OCI-LY3 (cell line): ENCODE measurements around the gene GLTP.
"Not testable (repeated sequence)": the region's sequence is repeated elsewhere in the genome, so short reads cannot be mapped to it uniquely, and the experiment has no call there.

Experiments
- H2AFZ ChIP-seq: fragments of 200-600, 300-600 bp; shearing (Covaris generic); 2 replicates; pipeline ENCODE4 v1.6.0; 2014; ENCODE audit warnings: antibody characterized with exemption, low read depth, low read length
- H3K27ac ChIP-seq: fragments of 200-600, 300-600 bp; sonication (generic); 2 replicates; pipeline ENCODE4 v1.5.1; 2014; ENCODE audit warnings: mild to moderate bottlenecking, low read length, moderate library complexity, mixed read lengths
- H3K27me3 ChIP-seq: fragments of 200-600, 300-600 bp; sonication (generic); 2 replicates; pipeline ENCODE4 v1.6.1; 2014; ENCODE audit warnings: low read depth, low read length, mixed read lengths
- H3K36me3 ChIP-seq: fragments of 200-600, 300-600 bp; sonication (generic); replicated peaks from 2 replicates; pipeline ENCODE3; 2014; ENCODE audit warnings: low read depth, low read length, mixed read lengths
- H3K4me1 ChIP-seq: fragments of 300-600, 200-600 bp; sonication (generic); 2 replicates; pipeline ENCODE4 v1.6.1; 2014; ENCODE audit warnings: low read length, mixed read lengths
- H3K4me2 ChIP-seq: fragments of 200-600, 300-600 bp; sonication (generic); 2 replicates; pipeline ENCODE4 v1.6.1; 2014; ENCODE audit warnings: low read length, mixed read lengths
- H3K4me3 ChIP-seq: fragments of 300-600, 200-600 bp; sonication (generic); 2 replicates; pipeline ENCODE4 v1.5.1; 2014; ENCODE audit warnings: antibody characterized with exemption, mild to moderate bottlenecking, low read length, moderate library complexity
- H3K79me2 ChIP-seq: fragments of 300-600, 200-600 bp; shearing (Covaris generic); 2 replicates; pipeline ENCODE4 v1.6.1; 2014; ENCODE audit warnings: mild to moderate bottlenecking, low read length, mixed read lengths
- H3K9ac ChIP-seq: fragments of 300-600, 200-600 bp; shearing (Covaris generic); 2 replicates; pipeline ENCODE4 v1.6.0; 2014; ENCODE audit warnings: mild to moderate bottlenecking, low read length, moderate library complexity
- H3K9me3 ChIP-seq: fragments of 200-600, 300-600 bp; shearing (Covaris generic); 2 replicates; pipeline ENCODE4 v1.6.1; 2014; ENCODE audit warnings: low read length, mixed read lengths; ENCODE audit not compliant: insufficient read depth
- H4K20me1 ChIP-seq: fragments of 200-600, 300-600 bp; sonication (generic); 2 replicates; pipeline ENCODE4 v1.6.1; 2016; ENCODE audit warnings: low read length, mixed read lengths; ENCODE audit not compliant: insufficient read depth
- EZH2phosphoT487 ChIP-seq: fragments of 200-600 bp; shearing (Covaris generic); IDR thresholded peaks from 2 replicates; pipeline ENCODE4 v1.6.1; 2018; ENCODE audit warnings: antibody characterized with exemption, mixed run types, low read depth
- TF ChIP-seq, protein P1 (sequence below): fragments of 200-600, 300-600 bp; sonication (generic); IDR thresholded peaks from 2 replicates; pipeline ENCODE4 v1.5.1; 2014; ENCODE audit warnings: antibody characterized with exemption, low read length, low read depth

GLTP gene

DNA sequence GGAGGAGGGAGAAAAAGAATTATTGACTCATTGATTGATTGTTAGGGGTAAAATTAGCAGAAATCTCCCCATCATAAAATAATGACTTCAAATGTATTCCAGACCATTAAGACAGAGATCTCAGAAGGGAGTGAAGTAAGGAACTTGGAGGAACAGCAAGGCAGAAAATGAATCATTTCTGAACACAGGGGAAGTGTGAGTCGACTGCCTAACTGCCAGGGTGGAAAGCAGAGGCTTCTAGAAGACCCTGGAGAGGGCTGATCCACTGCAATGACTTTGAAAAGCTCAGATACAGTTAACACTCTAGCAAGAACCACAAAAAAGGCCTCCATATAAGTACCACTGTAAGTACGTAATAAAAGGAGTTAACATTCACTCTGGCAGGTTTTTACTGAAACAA lies 9.7 kb downstream of the GLTP start:
- Histone ChIP-seq H2AFZ (no peak overlapping the region), H3K9me3 (no peaks in the 10 kb centered on the region), H3K36me3 (no peaks in the 10 kb centered on the region), H3K4me2 (peak overlapping the region; percentile 20), H4K20me1 (no peaks in the 10 kb centered on the region), H3K27me3 (no peaks in the 10 kb centered on the region; the same call in 1 of the 2 replicates), H3K27ac (no peak overlapping the region), H3K4me3 (no peak overlapping the region), H3K79me2 (no peaks in the 10 kb centered on the region), H3K9ac (no peak overlapping the region), H3K4me1 (peaks cover 18% of the 10 kb centered on the region)
- TF ChIP-seq, protein P1, sequence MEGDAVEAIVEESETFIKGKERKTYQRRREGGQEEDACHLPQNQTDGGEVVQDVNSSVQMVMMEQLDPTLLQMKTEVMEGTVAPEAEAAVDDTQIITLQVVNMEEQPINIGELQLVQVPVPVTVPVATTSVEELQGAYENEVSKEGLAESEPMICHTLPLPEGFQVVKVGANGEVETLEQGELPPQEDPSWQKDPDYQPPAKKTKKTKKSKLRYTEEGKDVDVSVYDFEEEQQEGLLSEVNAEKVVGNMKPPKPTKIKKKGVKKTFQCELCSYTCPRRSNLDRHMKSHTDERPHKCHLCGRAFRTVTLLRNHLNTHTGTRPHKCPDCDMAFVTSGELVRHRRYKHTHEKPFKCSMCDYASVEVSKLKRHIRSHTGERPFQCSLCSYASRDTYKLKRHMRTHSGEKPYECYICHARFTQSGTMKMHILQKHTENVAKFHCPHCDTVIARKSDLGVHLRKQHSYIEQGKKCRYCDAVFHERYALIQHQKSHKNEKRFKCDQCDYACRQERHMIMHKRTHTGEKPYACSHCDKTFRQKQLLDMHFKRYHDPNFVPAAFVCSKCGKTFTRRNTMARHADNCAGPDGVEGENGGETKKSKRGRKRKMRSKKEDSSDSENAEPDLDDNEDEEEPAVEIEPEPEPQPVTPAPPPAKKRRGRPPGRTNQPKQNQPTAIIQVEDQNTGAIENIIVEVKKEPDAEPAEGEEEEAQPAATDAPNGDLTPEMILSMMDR = no peak
- no peak for TF ChIP-seq EZH2phosphoT487

DNA sequence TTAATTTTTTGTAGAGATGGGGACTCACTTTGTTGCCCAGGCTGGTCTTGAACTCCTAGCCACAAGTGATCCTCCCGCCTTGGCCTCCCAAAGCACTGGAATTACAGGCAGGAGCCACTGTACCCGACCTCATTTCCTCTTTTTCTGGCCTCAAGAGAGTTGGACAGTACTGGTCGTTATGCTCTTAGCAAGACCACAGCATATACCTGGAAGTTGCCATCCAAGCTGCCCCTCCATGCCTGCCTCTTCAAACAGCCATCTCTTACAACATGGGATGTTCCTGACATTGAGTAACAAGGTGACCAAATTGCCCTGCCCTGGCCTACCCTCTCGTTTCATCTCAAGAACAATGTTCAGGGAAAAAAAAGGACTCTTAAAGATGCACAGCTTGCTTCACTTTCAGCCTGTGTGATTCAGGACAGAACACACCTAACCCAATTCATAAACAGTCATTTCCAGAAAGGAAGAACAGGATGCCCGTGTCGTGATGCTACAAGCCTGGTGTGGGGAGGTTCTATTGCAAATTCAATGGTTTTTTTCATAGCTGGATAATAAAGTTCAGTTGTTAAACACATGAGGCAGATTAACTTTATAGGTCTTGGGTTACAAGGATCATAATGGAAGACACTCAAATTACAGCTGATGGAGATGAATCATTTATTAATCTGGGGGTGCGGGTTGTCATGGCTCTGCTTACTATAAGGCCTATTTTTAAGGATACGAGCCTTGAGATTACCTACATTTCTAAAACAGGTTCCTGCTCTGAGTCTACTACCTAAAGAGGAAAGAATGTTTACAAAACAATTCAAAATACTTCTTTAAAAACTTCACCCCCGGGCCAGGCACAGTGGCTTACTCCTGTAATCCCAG lies 11.9 kb downstream of the GLTP start:
- H3K27me3 ChIP-seq = no peaks in the 10 kb centered on the region
- TF ChIP-seq, protein P1 = no peak
- no peak for TF ChIP-seq EZH2phosphoT487

DNA sequence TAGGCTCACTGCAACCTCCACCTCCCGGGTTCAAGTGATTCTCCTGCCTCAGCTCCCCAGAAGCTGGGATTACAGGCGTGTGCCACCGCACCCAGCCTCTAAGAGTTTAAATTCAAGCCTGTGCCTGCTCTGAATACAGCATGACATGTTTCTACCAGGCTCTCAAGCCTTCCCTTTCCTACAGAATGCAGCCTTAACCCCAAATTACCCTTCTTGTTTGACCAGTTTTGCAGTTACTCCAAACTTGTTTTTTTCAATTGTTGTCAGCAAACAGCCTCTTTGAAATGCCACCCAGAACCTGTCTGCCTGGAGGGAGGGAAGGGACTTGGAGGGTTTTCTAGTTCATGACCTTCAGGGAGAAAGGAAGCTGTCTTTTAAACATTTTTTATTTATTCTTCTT lies 15.4 kb downstream of the GLTP start:
- Histone ChIP-seq H3K9me3 (no peaks in the 10 kb centered on the region), H3K4me2 (no peak overlapping the region), H4K20me1 (no peaks in the 10 kb centered on the region), H3K27ac (no peak overlapping the region), H3K4me1 (peaks cover 7% of the 10 kb centered on the region), H2AFZ (no peak overlapping the region), H3K79me2 (no peaks in the 10 kb centered on the region), H3K36me3 (no peaks in the 10 kb centered on the region), H3K27me3 (no peaks in the 10 kb centered on the region), H3K9ac (no peak overlapping the region), H3K4me3 (no peak overlapping the region)
- TF ChIP-seq, protein P1 = no peak
- TF ChIP-seq EZH2phosphoT487 = no peak

More for the DNA sequence above, 11.9 kb downstream of the GLTP start:
- Histone ChIP-seq H3K79me2 (no peaks in the 10 kb centered on the region), H3K4me2 (no peak overlapping the region), H3K27ac (no peak overlapping the region), H2AFZ (no peak overlapping the region), H4K20me1 (no peaks in the 10 kb centered on the region), H3K4me3 (no peak overlapping the region), H3K36me3 (no peaks in the 10 kb centered on the region), H3K9me3 (no peaks in the 10 kb centered on the region), H3K9ac (no peak overlapping the region), H3K4me1 (peaks cover 14% of the 10 kb centered on the region)

DNA sequence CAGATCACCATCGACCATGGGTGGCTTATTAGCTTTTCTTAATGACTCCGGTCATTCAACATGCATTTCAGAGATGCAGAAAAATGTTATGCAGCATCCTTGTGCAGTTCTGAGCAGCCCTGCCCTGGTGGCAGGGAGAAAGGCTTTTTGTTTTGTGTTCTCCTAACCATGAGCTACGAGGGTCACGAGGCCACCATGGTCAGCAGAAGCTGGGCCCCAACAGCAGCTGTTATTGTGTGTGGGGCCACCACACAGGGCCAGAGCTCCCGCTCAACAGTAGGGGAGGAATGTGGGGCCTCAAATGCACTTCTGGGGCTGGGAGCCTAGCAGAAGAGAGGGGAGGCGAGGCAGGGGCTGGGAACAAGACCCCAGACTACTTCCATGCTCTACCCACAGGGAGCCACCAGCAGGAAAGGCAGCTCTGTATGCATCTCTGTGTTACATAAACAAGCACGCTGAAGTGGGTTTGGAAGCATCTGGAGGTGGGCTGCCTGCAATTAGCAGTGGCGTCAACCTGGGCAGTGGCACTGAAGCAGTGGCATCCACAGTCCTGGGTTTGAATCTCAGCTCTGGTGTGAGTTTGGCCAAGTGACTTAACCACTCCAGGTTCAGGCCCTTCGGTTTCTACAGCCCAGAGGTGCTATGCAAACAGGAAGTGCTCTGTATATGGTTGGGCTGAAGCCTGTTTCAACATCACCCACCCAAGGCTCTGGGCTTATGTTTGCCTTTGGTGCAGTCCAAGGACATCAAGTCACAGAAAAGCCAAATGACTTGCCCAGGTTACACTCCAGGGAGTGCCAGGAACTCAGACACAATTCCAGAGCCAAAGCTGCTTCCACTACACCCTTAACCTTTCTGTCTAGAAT lies 16.3 kb downstream of the GLTP start:
- H3K27ac ChIP-seq = no peak overlapping the region
- no peak overlapping the region for H3K4me3 ChIP-seq
- no peaks in the 10 kb centered on the region for H3K9me3 ChIP-seq
- no peak overlapping the region for H2AFZ ChIP-seq
- no peaks in the 10 kb centered on the region for H3K79me2 ChIP-seq
- H3K9ac ChIP-seq = no peak overlapping the region
- no peak overlapping the region for H3K4me2 ChIP-seq
- H4K20me1 ChIP-seq = no peaks in the 10 kb centered on the region
- H3K36me3 ChIP-seq = no peaks in the 10 kb centered on the region
- no peaks in the 10 kb centered on the region for H3K27me3 ChIP-seq
- H3K4me1 ChIP-seq = peaks cover 7% of the 10 kb centered on the region
- TF ChIP-seq EZH2phosphoT487 = no peak
- TF ChIP-seq, protein P1 = no peak

DNA sequence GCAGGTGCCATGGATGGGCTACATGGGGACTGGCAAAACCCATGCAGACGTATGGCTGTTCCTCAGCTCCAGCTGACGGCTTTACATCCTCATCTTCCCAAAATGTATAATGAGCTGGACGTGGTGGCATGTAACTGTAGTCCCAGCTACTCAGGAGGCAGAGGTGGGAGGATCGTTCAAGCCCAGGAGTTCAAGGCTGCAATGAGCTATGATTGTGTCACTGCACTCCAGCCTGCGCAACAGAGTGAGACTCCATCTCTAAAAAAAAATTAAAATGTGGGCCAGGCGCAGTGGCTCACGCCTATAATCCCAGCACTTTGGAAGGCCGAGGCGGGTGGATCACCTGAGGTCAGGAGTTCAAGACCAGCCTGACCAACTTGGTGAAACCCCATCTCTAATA lies 17.9 kb downstream of the GLTP start:
- H3K79me2 ChIP-seq, H3K27me3 ChIP-seq, H3K36me3 ChIP-seq, H4K20me1 ChIP-seq, H3K9ac ChIP-seq, H3K27ac ChIP-seq, H3K4me3 ChIP-seq, H2AFZ ChIP-seq, H3K9me3 ChIP-seq, H3K4me2 ChIP-seq, H3K4me1 ChIP-seq: not testable (repeated sequence)
